Loucy (cell line): ENCODE data around the gene PLCL1.

Experiments
- H2AFZ ChIP-seq: fragments of 200-600 bp; sonication (generic); 2 replicates; pipeline ENCODE4 v1.6.0; 2016; ENCODE audit warnings: antibody characterized with exemption, mild to moderate bottlenecking, low read length, moderate library complexity
- H3F3A ChIP-seq: fragments of 200-600 bp; 2 replicates; pipeline ENCODE4 v1.6.0; 2016; ENCODE audit warnings: antibody characterized with exemption, low read depth, mild to moderate bottlenecking
- H3K27me3 ChIP-seq: fragments of 200-600 bp; sonication (generic); 2 replicates; pipeline ENCODE4 v1.6.1; 2014; ENCODE audit warnings: low read length, mild to moderate bottlenecking; ENCODE audit not compliant: insufficient read depth, poor library complexity, severe bottlenecking
- H3K36me3 ChIP-seq: fragments of 200-600 bp; sonication (generic); 2 replicates; pipeline ENCODE4 v1.6.1; 2016; ENCODE audit warnings: low read length; ENCODE audit not compliant: insufficient read depth
- H3K4me1 ChIP-seq: fragments of 200-600 bp; sonication (generic); 2 replicates; pipeline ENCODE4 v1.5.1; 2014; ENCODE audit warnings: low read length, mild to moderate bottlenecking; ENCODE audit not compliant: insufficient read depth, poor library complexity, severe bottlenecking
- H3K4me2 ChIP-seq: fragments of 200-600 bp; sonication (generic); 2 replicates; pipeline ENCODE4 v1.6.0; 2014; ENCODE audit warnings: antibody characterized with exemption, low read length, low read depth, mild to moderate bottlenecking; ENCODE audit not compliant: poor library complexity, severe bottlenecking
- H3K4me3 ChIP-seq: fragments of 200-600 bp; sonication (generic); 2 replicates; pipeline ENCODE4 v1.5.1; 2014; ENCODE audit warnings: low read length, mild to moderate bottlenecking, mixed read lengths; ENCODE audit not compliant: poor library complexity, severe bottlenecking
- H3K79me2 ChIP-seq: fragments of 200-600 bp; sonication (generic); 2 replicates; pipeline ENCODE4 v1.6.1; 2014; ENCODE audit warnings: low read length; ENCODE audit not compliant: insufficient read depth
- H3K9ac ChIP-seq: fragments of 200-600 bp; sonication (generic); 2 replicates; pipeline ENCODE4 v1.6.0; 2014; ENCODE audit warnings: mild to moderate bottlenecking, low read depth, low read length, moderate library complexity; ENCODE audit not compliant: poor library complexity, severe bottlenecking
- H3K9me2 ChIP-seq: fragments of 200-600 bp; sonication (generic); replicated peaks from 2 replicates; pipeline ENCODE4 v1.6.1; 2016; ENCODE audit warnings: low read depth, low read length, mixed read lengths
- H3K9me3 ChIP-seq: fragments of 200-600 bp; sonication (generic); 2 replicates; pipeline ENCODE4 v1.6.1; 2014; ENCODE audit warnings: mild to moderate bottlenecking, antibody characterized with exemption, low read length, low read depth; ENCODE audit not compliant: insufficient read depth
- H4K20me1 ChIP-seq: fragments of 200-600 bp; sonication (generic); 2 replicates; pipeline ENCODE4 v1.6.0; 2014; ENCODE audit warnings: antibody characterized with exemption, low read length, mild to moderate bottlenecking; ENCODE audit not compliant: insufficient read depth, poor library complexity, severe bottlenecking
- EZH2phosphoT487 ChIP-seq: fragments of 200-600 bp; IDR thresholded peaks from 2 replicates; pipeline ENCODE4 v1.6.1; 2018; ENCODE audit warnings: antibody characterized with exemption, mild to moderate bottlenecking, moderate library complexity, borderline replicate concordance
- TF ChIP-seq, protein P1 (sequence below): fragments of 200-600 bp; sonication (generic); conservative IDR thresholded peaks from 2 replicates; pipeline ENCODE4 v1.5.1; 2014; ENCODE audit warnings: mild to moderate bottlenecking, antibody characterized with exemption, low read length

The PLCL1 gene

DNA sequence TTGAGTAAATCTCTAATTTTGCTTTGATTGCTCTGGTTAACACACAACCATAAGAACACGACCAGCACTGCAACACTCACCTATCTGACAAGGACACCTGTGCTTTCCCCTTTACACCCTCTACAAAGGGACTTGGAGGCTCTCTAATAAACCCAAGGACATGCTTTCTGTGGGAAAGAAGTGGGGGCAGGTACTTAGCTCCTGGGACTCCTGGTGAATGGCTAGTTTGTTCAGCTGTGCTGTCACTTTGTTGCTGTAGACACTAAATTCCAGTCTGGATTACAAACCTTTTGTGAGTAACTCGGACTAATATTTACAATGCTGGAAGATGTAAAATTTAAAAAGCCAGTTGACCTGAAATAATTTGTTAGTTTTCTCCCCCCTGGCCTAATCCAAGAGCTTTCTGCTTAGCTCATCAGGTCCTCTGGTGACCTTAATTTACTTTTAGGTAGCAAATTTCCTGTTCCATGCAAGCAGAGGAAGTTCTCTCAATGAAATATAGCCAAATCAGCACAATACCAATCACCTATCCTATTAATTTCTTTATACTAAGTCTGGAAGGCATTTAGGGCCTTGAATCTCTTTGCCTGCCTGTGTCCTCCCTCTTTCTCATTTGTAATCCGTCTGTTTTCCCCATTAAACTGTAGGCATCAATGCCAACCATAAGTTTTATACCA is 67.5 kb downstream of the PLCL1 start:
- no peak overlapping the region for H3K4me2 ChIP-seq
- H4K20me1 ChIP-seq: no peaks in the 10 kb centered on the region
- H3K9me2 ChIP-seq: no peaks in the 10 kb centered on the region
- peaks cover 56% of the 10 kb centered on the region for H3K4me1 ChIP-seq
- H3K4me3 ChIP-seq: no peak overlapping the region
- no peak for TF ChIP-seq EZH2phosphoT487
- TF ChIP-seq, protein P1, sequence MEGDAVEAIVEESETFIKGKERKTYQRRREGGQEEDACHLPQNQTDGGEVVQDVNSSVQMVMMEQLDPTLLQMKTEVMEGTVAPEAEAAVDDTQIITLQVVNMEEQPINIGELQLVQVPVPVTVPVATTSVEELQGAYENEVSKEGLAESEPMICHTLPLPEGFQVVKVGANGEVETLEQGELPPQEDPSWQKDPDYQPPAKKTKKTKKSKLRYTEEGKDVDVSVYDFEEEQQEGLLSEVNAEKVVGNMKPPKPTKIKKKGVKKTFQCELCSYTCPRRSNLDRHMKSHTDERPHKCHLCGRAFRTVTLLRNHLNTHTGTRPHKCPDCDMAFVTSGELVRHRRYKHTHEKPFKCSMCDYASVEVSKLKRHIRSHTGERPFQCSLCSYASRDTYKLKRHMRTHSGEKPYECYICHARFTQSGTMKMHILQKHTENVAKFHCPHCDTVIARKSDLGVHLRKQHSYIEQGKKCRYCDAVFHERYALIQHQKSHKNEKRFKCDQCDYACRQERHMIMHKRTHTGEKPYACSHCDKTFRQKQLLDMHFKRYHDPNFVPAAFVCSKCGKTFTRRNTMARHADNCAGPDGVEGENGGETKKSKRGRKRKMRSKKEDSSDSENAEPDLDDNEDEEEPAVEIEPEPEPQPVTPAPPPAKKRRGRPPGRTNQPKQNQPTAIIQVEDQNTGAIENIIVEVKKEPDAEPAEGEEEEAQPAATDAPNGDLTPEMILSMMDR: no peak
- no peak overlapping the region for H3K9ac ChIP-seq
- no peaks in the 10 kb centered on the region for H3K27me3 ChIP-seq
- no peaks in the 10 kb centered on the region for H3K79me2 ChIP-seq
- no peak overlapping the region for H2AFZ ChIP-seq
- no peaks in the 10 kb centered on the region for H3K9me3 ChIP-seq
- H3K36me3 ChIP-seq: no peaks in the 10 kb centered on the region
- peaks cover 3% of the 10 kb centered on the region; the same call in 1 of the 2 replicates for H3F3A ChIP-seq

DNA sequence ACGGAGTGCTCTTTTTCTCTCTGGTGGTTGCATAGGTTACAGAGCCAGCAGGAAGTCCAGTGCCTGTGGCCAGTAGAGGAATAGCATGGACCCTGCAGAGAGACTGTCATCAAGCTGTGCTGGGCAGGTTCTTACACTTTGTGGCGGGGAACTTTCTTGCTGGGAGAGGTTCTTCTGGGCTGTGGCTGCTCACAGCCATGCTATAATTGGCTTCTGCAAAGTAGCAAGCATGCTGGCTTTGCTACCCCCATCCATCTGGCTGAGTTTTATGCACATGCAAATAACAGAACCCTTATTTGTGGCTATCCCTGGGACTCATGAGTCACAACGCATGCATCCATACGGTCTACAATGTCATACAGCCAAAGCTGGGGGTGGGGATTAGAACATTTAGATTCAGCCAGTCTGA is 68.9 kb downstream of the PLCL1 start:
- H3K79me2 ChIP-seq: no peaks in the 10 kb centered on the region
- no peaks in the 10 kb centered on the region for H3K9me3 ChIP-seq
- H3F3A ChIP-seq: peaks cover 3% of the 10 kb centered on the region; the same call in 1 of the 2 replicates
- no peak overlapping the region for H2AFZ ChIP-seq
- H4K20me1 ChIP-seq: no peaks in the 10 kb centered on the region
- TF ChIP-seq EZH2phosphoT487: no peak
- TF ChIP-seq, protein P1: no peak
- no peak overlapping the region for H3K9ac ChIP-seq
- peaks cover 45% of the 10 kb centered on the region for H3K4me1 ChIP-seq
- H3K9me2 ChIP-seq: no peaks in the 10 kb centered on the region
- H3K27me3 ChIP-seq: no peaks in the 10 kb centered on the region
- no peaks in the 10 kb centered on the region for H3K36me3 ChIP-seq
- no peak overlapping the region for H3K4me3 ChIP-seq
- no peak overlapping the region for H3K4me2 ChIP-seq

DNA sequence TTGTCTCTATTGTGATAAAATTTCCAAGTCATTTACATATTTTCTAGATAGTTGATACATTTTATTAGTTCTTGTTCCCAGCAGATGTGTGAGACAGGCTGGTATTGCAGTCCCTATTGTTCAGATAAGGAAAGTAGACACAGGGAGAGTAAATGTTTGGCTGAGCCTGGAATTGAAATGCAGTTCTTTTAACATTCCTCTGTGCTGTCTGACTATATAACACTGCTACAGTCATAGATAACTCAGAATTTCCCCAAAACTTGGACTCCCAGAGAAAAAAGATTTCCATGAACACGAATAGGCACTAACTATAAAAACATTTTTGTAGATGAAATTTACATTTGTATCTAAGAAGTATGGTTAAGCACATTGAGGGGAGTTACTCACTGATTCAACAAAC is 71.4 kb downstream of the PLCL1 start:
- Histone ChIP-seq H3K79me2 (no peaks in the 10 kb centered on the region), H4K20me1 (no peaks in the 10 kb centered on the region), H3K4me1 (peaks cover 21% of the 10 kb centered on the region), H3K9me2 (no peaks in the 10 kb centered on the region), H2AFZ (no peak overlapping the region), H3K4me2 (no peak overlapping the region), H3F3A (no peaks in the 10 kb centered on the region), H3K27me3 (no peaks in the 10 kb centered on the region), H3K4me3 (no peak overlapping the region), H3K9me3 (no peaks in the 10 kb centered on the region), H3K36me3 (no peaks in the 10 kb centered on the region), H3K9ac (no peak overlapping the region)
- TF ChIP-seq, protein P1: no peak
- TF ChIP-seq EZH2phosphoT487: no peak
